NCI-H2081 treated with DMSO at 0.1 percent for 48 hours (cell line): ENCODE measurements around the gene FKBP4.
"Not testable (repeated sequence)": the region's sequence is repeated elsewhere in the genome, so short reads cannot be mapped to it uniquely, and the experiment has no call there.

Experiments
- DNase-seq: peaks from one replicate; lab custom pipeline; 2025; lab: John Stamatoyannopoulos, UW

FKBP4 gene, protein sequence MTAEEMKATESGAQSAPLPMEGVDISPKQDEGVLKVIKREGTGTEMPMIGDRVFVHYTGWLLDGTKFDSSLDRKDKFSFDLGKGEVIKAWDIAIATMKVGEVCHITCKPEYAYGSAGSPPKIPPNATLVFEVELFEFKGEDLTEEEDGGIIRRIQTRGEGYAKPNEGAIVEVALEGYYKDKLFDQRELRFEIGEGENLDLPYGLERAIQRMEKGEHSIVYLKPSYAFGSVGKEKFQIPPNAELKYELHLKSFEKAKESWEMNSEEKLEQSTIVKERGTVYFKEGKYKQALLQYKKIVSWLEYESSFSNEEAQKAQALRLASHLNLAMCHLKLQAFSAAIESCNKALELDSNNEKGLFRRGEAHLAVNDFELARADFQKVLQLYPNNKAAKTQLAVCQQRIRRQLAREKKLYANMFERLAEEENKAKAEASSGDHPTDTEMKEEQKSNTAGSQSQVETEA

DNA sequence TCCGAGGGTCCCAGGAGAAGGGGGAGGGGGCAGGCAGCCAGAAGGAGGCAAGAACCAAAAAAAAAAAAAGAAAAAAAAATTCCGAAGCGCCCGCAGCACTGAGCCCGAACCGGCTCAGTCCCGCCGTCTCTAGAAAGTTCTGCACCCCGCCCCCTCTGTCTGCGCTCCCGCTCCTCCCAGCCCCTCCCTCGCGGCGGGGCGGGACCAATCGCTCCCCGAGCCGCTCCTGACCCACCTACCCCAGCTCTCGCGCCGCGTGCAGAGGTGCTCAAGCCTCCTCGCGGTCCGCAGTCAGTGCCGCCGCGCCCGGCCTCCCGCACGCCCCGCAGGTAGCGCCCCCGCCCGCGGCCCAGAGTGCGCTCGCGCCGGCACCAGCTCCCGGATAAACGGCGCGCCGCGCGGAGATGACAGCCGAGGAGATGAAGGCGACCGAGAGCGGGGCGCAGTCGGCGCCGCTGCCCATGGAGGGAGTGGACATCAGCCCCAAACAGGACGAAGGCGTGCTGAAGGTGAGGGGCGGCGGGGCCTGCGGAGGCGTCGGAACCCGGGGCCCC lies at the start of gene FKBP4:
Gene FKBP4, plus strand, starts transcription at position 235 of the 554 bp plus-strand sequence. Its CDS starts 170 bp downstream, at position 405.
- DNase-seq: no peak

DNA sequence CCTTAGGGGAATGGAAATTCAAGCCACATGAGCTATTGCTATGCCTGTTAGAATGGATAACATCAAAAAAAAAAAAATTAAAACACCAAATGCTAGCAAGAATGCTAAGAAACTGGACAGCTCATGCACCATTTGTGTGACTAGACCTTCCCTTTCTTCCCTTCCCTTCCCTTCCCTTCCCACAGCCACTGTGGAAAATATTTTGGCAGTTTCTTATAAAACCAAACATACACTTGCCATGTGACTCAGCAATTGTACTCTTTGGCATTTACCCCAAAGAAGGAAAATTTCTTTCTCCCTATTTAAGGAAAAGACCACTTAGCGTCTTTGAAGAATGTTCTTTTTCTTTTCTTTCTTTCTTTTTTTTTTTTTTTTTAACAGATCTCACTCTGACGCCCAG lies 49.1 kb upstream of the FKBP4 start:
- DNase-seq: no peak

DNA sequence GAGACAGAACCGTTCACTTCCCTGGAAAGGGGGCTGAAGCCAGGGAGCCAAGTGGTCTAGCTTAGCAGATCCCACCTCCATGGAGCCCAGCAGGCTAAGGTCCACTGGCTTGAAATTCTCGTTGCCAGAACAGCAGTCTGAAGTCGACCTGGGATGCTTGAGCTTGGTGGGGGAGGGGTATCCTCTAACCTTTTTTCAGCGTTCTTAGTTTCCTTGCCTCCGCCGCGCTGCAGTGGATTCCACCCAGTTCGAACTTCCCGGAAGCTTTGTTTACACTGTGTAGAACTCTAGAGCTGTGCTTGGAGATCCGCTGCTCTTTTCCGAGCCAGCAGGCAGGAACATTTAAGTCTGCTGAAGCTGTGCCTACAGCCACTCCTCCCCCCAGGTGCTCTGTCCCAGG lies 45.2 kb upstream of the FKBP4 start:
- no peak for DNase-seq

DNA sequence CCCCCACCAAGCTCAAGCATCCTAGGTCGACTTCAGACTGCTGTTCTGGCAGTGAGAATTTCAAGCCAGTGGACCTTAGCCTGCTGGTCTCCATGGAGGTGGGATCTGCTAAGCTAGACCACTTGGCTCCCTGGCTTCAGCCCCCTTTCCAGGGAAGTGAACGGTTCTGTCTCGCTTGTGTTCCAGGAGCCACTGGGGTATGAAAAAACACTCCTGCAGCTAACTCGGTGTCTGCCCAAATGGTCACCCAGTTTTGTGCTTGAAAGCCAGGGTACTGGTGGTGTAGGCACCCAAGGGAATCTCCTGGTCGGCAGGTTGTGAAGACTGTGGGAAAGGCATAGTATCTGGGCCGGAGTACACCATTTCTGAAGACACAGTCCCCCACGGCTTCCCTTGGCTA lies 44.6 kb upstream of the FKBP4 start:
- DNase-seq: no peak

DNA sequence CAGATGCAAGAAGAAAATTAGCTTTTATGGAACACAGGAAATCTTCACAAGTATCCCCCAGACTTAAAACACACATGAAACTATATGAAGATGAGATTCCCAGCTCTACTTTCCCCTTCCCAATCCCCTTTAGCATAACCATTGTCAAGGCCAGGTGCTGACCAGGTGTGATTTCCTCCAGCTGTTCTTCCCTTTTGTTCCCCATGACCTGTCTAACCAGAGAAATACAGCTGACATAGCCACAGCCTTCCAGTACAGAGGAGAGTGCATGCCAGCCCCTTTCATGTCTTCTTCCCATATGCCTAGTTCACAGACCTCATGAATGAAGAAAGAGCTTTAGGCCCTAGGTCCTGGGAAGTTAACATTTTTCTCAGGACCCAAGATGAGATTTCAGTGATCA lies 43.5 kb upstream of the FKBP4 start:
- DNase-seq: no peak

DNA sequence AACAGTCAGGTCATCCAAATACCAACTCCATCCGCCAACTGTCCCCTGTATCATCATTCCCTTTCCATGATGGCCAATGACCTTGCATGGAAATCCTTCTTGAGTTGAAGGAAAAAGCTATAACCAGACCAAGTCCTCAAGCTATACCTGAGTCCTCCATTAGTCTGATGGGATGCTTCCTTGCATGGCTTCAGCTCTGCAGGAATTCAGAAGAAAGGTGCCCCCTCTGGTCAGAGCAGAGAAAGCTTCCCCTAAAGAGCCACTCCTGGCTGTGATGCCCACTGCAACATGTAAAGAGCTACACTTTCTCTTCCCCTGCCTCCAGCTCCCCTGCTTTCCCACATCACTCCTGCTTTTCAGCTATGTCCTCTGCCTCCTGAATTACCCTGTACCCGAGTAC lies 43.1 kb upstream of the FKBP4 start:
- DNase-seq: no peak

DNA sequence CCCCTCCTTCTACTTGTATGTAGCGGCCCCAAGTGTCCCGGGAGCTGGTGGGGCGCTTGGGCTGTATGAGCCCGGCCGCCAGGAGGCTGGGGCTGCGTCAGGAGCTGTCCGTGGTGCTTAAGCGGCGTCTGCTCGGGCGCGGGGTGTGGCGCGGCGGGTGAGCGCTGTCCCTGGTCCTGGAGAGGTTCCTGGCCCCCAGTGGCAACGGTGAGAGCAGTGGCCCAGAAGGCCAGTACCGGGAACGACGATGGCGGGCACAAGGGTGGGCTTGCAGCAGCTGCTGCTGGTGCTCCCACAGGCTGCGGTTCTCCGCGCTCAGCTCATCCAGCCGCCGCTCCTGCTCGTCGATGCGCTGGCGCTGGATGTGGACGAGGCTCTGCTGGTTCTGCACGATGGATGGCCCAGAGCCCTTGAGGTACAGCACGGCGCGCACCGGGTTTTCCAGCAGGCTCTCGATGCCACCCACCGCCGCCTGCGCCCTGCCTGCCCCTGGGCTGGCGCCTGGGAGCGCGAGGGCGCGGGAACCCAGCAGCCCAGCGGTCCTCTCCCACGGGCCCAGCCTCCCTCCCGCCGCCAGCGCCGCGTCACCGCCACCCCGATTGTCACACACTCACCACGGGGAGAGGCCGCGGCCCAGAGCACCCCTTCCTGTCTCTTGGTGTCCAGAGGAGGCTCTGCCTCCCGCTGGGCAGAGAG lies 41.9 kb upstream of the FKBP4 start:
- no peak for DNase-seq

DNA sequence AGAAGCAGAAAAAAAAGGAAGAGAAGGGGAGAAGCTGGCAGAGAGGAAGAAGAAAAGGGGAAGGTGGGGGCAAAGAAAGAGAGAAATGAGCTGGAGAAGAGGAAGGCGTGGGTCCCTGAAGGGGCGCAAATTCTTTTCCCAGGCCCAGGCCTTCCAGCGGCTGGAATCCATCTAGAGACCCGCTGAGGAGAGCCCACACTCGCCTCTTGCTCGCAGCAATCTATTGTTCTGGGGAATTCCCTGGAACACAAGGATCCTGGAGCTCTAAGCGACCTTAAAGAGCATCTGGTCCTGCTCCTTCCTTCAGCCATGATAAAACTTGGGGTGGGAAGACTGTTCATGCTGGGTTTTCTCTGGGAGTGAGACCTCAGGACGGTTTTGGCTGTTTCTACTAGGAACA lies 41.2 kb upstream of the FKBP4 start:
- no peak for DNase-seq

DNA sequence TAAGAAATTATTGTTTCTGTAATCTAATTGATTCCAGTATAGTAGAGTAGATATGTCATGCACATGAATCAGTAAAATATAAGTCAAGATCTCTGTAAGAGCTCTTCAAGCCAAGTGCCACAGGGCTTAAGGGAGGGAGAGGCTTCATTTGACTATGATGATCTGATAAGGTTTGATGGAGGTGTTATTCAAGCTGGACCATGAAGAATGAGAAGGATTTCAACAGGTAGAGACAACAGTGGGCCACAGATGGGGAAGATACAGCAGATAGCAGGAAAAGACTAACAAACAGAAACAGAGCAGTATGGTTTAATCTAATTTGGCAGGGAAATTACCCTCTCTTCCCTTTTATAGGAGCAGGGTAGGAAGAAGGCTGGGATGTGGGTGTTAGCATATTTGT lies 40.6 kb upstream of the FKBP4 start:
- DNase-seq: no peak

DNA sequence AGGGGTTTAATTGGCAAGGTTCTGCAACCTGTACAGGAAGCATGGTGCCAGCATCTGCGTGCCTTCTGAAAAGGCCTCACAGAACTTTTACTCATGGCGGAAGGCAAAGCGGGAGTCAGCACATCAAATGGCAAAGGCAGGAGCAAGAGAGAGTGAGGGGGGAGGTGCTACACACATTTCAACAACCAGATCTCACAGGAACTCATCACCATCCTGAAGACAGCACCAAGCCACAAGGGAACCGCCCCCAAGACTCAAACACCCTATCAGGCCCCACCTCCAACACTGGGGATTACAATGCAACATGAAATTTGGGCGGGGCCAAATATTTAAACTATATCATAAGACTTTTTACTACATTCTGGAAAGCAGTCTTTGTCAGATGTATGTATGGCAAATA lies 38.0 kb upstream of the FKBP4 start:
- no peak for DNase-seq

DNA sequence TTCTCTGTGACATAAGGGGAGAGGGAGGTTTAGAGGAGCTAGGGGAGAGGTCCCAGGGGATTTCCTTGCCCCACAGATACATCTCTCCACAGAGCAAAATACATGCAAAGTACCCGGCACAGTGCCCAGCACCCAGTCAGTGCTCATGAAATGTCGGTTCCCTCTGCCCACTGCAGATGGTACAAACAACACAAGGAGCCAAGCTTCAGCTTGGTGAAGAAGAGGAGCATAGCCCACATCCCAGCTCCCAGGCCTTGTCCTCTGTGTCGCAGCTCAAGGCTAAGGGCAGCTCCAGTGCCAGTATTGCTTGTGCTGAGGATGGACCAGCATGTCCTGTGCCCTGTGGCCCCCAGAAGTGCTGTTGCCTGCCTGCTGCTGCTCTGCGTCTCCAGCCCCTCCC lies 35.0 kb upstream of the FKBP4 start:
- DNase-seq: no peak

DNA sequence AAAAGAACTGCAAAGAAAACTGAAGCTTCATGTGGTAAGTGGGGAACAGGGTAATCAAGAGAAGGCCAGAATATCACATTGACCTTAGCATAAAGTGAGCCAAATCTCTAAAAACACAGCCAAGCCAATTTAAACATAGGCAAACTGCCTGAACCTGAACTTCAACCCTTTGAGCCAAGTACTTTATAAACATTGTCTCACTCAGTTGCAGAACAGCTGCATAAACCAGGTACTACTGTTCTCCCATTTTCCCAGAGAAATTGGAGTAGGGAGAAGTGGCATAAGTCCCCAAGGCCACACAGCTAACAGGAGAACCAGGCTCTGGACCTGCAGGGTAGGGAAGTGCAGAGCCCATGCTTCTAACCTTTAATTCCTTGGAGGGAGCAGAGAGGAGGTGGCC lies 30.4 kb upstream of the FKBP4 start:
- DNase-seq: no peak

DNA sequence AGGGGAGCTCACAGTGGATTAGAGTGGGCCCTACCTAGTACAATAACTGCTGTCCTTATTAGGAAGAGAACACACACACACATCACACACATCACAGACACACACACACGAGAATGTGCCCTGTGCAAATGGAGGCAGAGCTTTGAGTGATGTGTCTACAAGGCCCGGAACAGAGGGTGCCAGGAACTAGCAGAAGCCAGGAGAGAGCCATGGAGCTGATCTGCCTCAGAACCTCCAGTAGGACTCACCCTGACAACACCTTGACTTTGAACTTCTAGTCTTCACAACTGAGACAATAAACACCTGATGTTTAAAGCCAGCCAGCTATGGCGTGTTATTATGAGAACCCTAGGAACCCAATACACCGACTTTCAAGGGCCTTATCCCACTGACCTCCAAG lies 29.7 kb upstream of the FKBP4 start:
- DNase-seq: no peak

DNA sequence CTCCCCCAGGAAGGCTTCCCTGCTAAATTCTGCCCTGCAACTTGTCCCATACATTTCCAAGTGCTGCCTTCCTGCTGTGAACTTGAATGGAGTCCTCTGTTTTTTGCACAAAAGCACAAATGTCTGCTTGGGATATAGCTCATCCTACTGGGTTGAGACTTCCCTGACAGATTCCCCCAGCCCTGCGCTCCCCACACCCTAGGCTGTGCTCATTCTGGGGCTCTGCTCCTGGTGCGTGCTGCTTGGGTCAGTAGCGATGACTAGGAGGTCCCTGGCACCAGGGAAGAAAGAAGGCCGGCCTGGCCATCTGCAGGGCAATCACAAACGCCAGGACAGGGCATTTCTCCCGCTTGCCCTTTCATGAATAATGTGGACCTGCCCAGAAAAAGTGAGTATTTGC lies 29.2 kb upstream of the FKBP4 start:
- no peak for DNase-seq

DNA sequence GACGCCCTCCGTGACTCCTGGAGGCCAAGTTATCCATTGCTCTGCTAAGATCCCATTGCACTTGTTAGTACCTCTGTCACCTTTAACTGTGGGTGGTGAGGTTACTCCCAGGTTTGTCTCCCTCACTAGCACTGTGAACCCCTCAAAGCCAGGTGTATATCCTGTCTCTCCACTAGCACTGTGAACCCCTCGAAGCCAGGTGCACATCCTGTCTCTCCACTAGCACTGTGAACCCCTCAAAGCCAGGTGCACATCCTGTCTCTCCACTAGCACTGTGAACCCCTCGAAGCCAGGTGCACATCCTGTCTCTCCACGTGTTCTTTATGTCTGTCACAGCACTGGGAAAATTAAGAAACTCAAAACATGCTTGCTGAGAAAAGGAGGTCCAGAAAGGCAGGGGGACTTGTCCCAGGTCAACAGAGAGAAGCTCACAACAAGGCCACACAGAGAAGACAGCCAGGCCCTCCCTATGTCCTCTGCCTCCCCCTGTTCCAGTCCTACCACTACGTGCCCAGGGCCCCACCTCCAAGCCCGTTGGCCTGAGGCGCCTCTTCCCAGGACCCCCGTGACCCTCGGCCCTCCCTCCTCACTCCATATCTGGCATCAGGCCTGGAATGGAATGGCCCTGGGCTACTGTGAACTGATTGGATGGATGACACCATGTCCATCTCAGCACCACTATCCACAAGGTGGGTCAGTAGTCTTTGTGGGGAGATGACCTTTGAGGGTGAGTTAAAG lies 26.4 kb upstream of the FKBP4 start:
- no peak for DNase-seq

DNA sequence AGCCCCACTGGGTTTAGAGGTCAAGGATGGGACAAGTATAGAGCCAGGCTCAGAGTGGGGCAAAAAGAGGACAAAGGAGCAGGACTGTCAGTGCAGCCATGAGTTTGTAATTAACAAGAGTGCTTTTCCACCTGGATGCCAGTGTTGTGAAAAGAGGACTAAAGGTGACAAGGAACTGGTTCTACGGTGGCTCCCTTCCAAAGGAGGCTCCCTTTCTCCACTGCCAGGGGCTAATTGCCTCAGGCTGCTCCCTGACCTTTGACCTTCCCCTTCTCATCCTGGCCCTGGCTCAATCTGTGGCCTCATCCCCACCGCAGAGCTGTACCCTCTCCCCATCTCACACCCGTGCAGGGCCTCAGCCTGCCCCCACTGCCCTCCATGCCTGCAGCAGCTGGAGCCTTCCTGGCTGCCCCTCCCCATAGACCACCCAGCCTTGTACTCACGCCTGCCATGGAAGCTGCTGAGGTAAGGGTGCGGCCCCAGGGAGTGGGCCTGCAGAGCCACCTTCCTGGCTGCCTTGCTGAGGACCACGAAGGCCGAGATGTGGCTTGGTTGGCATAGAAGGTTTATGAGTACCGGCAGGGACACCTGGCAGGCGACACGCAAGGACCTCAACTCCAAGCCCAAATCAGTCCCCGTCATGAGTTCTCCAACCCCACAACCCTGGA lies 24.8 kb upstream of the FKBP4 start:
- no peak for DNase-seq

DNA sequence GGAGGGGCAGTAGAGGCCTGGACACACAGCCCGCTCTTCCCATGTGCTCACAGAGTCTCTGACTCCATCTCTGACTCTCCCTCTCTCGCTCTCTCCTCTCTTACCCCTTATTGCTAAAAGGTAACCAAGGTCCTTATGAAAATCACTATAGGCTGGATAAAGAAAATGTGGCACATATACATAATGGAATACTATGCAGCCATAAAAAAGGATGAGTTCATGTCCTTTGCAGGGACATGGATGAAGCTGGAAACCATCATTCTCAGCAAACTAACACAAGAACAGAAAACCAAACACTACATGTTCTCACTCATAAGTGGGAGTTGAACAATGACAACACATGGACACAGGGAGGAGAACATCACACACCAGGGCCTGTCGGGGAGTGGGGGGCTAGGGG lies 24.2 kb upstream of the FKBP4 start:
- not testable (repeated sequence) for DNase-seq

DNA sequence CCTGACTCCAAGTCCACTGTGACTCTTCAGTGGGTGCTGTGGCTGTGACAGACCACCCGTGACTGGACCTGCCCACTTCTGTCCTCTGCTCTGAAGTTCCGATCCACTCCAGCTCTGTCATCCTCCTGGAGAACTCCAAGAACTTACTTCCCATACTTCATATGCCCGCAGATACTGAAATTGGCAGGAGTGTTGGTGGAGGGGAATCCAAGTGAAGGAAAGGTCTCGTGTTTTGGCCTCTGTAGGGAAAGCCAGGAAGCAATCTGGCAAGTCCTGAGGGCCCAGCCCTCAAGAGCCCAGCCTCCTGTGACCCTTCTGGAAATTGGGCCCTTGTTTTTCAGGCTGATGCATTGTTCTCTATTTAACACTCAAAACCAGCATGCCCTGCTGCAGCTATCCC lies 22.4 kb upstream of the FKBP4 start:
- no peak for DNase-seq

DNA sequence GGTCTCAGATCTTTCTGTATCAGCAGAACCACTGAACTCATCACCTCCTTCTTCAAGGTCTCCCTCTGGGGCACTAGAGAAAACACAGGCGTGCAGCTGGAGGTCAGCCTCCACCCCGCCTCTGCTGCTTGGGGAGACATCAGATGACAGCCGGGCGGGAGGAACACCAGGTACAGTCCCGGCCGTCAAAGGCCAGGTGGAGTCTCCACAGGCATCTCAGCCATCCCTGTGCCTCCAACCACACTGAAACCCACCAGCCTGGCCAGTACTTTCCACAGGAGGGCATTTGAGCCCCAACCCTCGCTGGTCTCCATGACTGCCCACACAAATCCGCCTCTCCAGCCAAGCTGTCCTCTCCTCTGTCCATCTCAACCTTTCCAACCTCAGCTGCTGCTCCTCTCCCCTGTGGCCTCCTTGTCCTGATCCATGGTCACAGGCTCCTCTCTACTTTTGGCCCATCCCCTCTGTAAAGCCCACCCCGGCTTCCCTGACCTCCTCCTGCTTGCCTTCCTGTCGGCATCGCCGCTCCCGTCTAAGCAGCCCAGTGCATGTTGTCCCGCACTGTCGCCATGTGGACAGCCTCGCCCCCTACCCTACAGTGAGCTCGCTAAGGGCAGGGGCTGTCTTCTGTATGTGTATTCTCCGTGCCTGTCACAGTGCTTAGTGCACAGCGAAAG lies 21.4 kb upstream of the FKBP4 start:
- DNase-seq: no peak

DNA sequence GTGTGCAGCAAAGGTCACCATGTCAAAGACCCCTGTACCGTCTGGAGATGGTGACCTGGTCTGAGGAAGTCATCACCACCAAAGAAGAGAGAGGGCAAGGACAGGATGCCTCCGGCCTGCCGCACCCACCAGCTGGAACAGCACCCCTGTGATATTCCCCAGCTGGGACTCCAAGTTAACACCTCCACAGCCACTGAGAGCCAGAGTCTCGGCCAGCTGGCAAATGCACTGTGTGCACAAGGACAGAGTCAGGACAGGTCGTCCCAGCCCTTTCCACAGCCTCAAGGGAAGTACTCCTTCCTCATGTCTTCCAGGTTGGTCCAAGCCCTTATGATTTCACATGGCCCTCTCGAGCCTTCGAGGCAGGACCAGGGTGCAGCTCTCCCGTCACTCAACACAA lies 19.3 kb upstream of the FKBP4 start:
- DNase-seq: no peak

DNA sequence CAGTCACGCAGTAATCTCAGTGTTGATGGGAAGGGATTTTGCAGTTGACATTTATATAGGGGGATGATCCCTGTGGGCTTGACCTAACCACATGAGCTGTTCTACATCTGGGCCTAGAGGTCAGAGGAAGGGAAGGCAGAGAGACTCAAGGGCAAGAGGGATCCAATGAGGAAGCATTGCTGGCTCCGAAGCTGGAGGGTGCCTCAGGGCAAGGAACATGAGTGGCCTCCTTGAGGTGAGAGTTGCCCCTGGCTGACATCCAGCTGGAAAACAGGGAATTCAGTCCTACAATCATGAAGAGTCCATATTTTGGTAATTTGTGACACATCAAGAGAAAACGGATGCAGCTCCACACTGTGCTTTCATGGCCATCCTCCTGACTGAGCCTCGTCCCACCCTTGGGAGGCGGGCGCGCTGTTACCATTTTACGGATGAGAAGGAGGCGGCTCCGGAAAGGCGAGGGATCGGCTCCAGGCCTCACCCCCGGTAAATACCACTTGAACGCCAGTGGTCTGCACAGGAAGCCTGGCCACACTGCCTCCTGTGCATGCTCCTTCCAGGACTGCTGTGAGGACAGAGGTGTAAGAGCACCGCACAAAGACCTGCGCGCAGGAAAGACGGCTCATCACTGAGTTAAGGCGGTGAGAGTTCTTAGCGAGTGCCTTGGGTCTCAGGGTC lies 18.5 kb upstream of the FKBP4 start:
- no peak for DNase-seq
